Measurements from ENCODE around the gene RBM4.

GRCh38 chr11:66646828-66647227 lies 8.3 kb downstream of the RBM4 start:
- TF ChIP-seq CTCF (conservative IDR thresholded peaks at IDR 0.05; ENCODE audit: low read depth, low read length), result no peak
- TF ChIP-seq EZH2 (IDR thresholded peaks at IDR 0.05; ENCODE audit: low read length, unreplicated experiment), result no peak
- TF ChIP-seq EZH2phosphoT487 (IDR thresholded peaks at IDR 0.05; ENCODE audit: borderline replicate concordance, low read length), result no peak
